GM12891 (cell line): ENCODE results near the gene ACBD4.

Experiments
- POLR2A ChIP-seq: IDR thresholded peaks from 2 replicates; pipeline ENCODE4 v1.6.1; 2011; ENCODE audit warnings: low read depth, low read length, control low read depth
- TAF1 ChIP-seq: IDR thresholded peaks from 2 replicates; pipeline ENCODE4 v1.6.1; 2011; ENCODE audit warnings: low read depth, low read length, control low read depth

DNA sequence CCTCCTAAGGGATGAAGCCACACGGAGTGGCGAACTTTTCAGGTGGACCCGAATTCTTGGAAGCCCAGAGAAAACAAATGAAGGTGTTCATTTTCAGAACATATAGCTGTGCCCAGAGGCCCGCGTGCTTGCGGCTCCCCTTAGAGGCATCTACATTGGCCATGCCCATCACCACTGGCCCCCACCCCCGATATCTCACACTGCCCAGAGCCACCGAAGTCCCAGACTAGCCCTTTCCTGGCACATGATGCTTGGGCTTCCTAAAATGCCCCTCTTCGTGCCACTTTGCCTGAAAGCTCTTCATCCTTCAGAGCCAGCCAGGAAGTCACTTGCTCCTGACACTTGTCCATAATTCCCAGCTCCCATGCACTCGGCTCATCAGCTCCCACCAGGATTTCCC, 10.7 kb downstream of the ACBD4 start:
- TF ChIP-seq POLR2A, result no peak
- TF ChIP-seq TAF1, result no peak
